Stimulated activated CD8-positive, alpha-beta memory T cell treated with anti-CD3 and anti-CD28 coated beads, Interleukin-12 subunit alpha, Interleukin-12 subunit beta, amount 100 ng/mL, for 1 hour (primary cell): ENCODE measurements around the gene PPT1.
A peak's percentile ranks its signal among the peaks of the same experiment; 100 is the strongest.
"Not testable (repeated sequence)": the region's sequence is repeated elsewhere in the genome, so short reads cannot be mapped to it uniquely, and the experiment has no call there.

Experiments
- DNase-seq: peaks from one replicate; pipeline ENCODE4 v3.0.0-alpha.2; 2020; ENCODE audit warnings: low read depth

The PPT1 gene

DNA sequence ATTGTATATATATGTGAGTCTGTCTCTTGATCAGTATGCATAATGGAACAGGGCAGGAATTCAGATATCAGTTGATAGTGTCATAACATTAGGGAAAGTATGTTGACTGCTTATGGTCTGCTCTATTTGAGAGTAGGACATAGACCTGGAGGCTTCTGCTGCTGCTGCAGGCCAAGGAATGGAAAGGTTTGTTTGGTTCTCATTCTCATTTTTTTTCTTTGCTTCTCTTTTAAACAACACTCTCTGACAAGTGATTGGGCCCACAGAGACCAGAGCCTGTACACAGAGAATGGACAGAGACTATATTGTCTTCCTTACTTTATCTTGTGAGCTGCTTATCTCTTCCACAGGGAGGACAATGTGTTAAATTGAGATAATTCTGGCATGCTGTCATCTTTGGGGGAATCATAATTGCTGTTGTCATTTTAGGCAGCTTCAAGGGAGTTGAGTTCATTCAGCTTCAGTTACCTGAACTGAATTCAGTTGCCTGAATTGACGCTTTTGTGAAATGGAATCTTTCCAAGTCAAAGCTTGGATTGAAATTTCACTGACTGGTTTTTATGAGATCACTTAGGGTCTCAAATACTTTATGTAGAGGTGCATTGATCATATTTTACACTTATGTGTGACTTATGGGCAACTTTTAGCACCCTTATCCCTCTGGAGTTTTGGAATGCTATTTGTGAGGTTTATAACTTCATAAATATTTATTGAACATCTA lies 39.6 kb downstream of the PPT1 start:
- DNase-seq = no peak

DNA sequence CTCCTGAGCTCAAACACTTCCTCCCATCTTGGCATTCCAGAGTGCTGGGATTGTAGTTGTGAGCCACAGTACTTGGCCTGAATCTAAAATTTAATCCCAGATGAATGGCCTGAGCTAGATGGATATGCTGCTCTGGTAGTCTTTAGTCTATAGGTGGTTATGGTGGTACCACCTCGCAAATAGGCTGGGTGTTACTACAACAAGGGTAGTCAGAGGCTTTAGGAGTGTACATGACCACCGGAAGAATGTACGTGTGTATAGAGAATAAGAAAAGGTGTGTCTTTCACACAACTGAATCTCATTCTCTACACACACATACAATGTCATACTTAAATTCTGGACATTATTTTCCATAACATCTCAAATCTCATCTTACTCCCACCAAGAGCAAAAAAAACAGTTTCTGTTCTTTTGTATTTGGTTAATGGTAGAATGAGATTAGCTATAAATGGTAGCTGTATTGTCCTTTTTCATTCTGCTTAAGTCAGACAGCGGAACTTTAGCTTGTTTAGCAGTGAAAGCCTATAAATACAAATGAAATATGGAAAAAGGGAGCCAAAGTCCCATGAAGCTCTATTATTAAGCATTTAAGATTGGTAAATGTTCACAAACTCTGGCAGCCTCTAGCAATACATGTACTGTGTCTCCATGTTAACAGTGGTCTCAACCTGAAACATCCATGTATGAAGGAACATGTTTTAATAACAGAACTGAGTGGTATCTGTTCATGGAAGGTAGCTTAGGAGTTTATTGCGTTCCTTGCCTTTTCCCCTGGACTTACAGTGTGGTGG lies 40.3 kb downstream of the PPT1 start:
- DNase-seq = no peak

DNA sequence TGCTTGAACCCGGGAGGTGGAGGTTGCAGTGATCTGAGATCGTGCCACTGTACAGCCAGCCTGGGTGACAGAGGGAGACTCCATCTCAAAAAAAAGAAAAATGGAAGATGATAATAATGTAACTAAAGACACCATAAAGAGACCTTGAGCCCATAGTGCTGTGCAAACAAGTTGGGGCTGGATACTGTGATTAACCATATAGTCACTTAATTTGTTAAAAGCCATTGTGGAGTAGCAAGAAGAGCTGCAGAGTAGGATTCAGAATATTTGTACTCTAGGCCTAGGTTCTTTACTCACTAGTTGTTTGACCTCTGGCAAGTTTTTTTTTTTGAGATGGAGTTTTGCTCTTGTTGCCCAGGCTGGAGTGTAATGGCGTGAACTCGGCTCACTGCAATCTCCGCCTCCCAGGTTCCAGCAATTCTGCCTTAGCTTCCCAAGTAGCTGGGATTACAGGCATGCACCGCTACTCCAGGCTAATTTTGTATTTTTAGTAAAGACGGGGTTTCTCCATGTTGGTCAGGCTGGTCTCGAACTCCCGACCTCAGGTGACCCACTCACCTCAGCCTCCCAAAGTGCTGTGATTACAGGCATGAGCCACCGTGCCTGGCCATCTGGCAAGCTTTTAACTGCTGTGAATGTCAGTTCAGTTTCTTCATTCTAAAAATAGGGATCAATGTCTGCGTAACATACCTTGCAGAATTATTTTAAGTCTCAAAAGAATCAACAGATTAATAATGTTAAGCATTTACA lies 43.7 kb downstream of the PPT1 start:
- DNase-seq = no peak

DNA sequence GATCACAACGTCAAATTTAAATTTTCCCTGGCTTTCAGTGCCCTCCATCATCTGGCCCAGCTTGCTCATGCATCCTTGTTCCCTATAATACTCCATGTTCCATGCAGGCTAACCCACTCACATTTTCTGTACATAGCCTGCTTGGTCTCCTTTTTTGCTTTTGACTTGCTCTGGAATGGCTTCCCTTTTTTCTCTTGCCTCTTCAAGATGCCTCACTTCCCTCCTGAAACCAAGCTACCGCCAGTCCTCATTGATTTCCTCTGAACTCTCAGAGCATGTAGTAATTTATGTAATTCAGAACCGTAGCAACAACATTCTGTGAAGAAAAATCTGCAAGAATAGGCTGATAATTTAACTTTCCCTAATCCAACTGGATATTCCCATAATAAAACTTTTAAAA lies 46.2 kb downstream of the PPT1 start:
- DNase-seq = no peak

DNA sequence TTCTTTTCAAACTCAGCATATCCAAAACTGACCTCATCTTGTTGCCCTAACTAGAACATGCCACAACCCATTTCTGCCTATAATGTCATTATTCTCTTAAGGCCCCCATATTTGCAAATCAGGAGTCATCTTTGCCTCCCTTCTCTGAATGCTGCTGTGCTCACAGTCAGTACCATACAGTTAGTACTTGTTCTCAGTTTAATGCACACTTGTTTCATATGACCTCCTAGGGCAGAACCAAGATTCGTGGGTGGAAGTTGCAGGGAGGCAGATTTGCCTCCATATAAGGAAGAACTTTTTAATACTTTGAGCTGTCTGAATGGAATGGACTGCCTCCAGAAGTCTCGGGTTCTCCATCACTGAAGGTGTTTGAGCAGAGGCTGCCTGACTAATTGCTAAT lies 47.3 kb downstream of the PPT1 start:
- no peak for DNase-seq

DNA sequence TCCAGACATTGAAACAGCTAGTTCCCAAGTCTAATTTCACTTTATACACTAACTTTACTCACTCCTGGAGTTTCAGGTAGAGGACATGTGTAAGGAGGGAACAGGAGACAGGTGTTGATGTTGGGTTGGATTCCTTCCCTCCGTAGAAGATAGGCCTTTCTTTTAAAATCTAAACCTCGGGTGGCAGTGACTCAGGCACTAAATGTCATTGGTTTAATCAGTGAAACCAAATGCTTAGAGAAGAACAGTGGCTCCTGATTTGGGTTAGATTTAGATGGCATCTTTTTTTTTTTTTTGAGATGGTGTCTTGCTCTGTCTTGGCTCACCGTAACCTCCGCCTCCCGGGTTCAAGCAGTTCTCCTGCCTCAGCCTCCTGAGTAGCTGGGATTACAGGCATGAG lies 49.3 kb downstream of the PPT1 start:
- DNase-seq = no peak

DNA sequence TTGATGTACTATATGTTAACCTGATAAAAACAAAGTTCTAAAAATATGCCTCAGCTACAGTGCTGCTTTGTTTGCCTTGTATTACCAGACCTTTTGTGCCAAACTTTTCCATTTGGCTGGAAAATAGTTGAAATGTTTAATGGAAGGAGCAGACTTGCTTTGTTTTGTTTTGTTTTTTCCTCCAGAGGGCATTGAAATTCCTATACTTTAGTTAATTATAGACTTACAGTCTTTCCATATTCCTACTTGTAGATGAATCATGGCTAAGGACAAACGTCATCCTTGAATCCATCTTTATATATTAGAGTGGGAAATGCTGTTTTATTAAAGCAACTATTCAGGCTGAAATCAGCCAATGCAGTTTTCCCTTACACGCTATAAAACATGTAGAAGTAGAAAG lies 49.8 kb downstream of the PPT1 start:
- no peak for DNase-seq

DNA sequence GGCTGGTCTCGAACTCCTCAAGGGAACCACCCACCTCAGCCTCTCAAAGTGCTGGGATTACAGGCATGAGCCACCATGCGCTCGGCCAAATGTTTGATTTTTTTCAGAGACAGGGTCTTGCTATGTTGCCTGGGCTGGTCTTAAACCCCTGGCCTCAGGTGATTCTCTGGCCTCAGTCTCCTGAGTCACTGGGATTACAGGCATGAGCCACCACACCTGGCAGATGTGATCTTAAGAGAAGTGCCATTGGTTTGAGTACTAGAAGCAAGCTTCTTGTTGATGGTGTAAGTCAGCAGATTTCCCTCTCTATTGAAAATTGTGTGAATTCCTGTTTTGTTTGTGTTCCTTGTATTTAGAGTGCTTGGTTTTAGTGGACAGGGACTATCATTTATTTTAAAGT lies 51.3 kb downstream of the PPT1 start:
- DNase-seq = no peak

DNA sequence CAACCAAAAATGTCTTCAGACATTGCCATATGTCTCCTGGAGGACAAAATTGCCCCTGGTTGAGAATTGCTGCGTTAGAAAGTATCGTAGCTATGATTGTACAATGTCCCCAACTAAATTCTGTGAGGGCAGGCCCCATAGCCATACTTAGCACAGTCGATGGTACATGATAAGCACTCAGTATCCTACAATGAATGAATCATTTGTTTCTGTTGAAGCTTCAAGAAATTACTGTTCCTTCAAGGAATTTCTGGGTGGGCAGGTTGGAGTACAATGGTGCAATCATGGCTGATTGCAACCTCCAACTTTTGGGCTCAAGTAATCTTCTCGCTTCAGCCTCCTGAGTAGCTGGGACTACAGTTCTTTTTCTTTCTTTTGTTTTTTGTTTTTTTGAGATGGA lies 51.9 kb downstream of the PPT1 start:
- no peak for DNase-seq

DNA sequence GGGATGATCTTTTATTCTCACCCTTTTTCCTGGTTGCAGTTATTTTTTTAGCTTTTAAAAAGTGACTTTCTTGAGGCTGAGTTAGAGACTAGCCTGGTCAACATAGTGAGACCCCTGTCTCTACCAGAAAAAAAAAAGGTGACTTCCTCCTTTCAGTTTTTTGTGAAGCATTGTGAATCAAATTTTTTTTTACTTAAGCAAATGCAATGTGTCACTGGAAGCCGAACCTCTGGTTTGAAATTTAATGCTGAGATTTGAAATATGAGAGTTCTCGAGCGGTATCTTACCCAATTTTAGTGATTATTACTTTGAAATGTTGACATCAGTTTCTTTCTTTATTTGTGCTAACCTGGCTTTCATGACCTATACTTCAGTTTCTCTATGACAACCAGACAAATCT lies 52.9 kb downstream of the PPT1 start:
- DNase-seq = no peak

DNA sequence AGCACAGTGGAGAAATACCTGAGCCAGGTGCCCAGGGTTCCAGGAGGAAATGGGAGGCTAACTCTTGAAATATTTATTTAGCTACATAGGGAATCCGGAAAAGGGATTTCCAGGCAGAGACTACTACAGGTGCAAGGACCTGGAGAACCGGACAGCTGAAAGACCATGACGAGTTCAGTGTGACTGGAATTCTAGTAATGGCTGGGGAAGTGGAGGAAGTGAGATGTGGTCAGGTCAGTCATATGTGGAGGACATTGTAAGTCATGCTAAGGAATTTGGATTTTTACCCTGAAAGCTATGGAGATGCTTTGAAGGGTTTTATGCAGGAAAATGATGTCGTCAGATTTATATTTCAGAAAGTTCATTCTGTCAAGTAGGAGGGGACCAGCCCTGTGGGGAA lies 54.7 kb downstream of the PPT1 start:
- DNase-seq = no peak

DNA sequence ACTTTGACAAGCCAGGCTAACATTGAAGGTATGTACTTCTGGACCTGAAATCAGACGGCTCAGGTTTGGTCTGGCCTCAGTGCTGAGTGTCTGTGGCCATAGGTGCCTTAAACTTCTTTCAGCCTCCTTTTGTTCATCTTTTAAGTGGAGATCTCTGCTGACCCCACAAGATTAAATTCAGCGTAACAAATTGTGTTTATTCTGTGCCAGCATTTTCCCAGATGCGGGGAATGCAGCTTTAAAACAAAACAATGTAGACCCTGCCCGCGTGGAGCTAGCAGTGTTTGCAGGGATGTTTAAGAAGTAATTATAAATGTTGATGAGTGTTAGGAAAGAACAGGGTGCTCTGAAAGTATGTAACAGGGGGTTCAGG lies 55.6 kb downstream of the PPT1 start:
- no peak for DNase-seq

DNA sequence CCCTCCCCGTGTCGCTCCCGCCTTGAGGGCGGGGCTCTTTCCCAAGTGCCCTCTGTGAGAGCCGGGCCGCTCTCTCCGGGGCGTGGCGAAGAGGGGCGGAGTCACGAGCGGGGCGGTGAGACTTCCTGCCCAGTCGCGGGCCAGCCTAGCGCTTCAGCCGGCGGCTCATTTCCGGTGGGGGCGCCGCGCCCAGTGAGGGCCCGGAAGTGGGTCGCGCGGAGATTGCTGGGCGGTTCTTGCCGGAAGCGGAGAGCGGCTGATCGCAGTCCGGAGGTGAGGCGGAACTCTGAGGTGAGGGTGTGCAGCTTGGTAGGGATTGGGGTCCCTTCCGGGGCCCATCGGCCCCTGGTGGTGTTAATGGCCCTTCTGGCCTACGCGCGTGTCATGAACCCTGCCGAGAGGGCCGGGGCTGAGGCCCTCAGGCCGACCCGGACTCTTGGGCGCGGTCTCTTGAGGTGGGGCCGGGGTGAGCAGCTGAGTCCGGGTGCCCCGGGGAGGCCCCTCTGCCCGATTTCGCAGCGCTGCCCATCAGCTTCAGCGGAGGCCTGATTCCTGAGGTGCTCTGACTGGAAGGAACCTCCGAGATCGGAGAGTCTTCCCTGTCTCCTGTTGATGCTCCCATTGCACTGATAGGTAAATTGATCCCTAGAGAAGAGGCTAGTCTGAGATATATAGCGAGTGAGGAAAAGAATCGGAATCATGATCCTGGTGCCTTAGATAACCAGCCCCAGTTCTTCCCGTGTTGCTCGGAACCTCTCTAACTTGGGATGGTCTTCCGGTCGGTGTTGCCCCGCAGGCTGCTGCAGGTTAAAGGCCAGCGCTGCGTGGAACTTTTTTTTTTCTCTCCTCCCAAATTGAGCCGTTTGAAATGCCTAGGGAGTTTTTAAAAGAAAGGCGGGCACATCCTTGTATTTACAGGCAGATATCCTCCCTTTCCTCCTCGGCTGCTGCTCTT lies 56.3 kb downstream of the PPT1 start, which contains the start of gene CAP1:
Gene CAP1 (plus strand): TSS at position 219 of the 955 bp plus-strand sequence. CDS start 18,618 bp downstream, outside the sequence.
- peak; percentile 99 for DNase-seq

DNA sequence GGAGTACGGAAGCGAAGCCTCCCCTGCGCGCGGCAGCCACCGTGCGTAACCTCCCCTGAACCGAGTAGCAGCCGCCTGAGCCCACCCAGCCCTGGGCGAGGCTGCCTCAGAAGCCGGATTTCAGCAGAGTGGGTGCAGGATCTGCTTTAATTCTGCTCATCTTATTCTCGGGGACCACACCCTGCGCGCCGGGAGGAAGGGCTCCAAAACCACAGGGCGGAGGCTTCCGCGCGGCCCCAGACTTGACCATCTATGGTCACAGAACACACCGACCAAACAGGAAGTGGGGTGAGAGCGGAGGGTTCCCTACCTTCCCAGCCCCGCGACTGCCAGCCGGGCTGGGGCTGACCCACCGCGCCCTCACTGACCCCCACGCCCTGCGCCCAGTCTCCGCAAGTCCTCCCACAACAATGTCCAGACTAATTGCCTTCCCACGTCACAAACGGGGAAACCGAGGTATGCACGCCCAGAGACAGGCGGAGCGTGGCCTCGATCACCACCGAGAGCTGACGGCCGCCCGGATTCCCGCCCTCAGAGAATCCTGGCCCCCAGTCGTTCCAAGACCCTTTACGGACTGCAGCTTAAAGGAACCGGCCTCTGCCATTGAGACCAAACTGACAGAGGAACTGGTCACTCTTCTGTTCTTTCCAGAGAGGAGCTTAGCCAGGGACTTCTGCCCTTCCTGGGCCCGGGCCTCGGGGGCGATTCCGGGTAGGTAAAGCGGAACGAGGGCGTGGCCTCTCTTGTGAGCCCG lies 57.1 kb downstream of the PPT1 start:
- DNase-seq = peak; percentile 45

DNA sequence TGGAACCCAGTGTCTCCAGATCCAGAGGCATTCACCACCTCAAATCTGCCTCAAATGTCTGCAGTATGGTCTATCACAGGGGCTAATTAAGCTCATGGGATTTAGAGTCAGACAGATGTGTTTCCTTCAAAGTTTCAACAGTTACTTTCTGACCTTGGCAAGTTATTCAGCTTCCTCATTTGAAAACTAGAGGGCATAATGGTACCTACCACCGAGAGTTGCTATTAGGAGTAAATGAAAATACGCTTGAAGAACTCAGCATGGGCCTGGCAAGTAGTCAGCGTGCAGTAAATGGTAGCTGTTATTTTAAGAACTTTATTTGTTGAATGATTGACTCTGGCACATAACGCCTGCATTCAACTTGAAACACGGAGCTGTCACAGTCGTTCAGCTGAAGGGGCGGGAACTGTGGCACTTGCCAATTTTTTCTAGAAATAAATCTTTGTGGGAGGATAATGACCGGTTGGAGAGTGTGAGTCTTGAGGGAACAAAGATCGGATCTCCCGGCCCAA lies 57.8 kb downstream of the PPT1 start:
- DNase-seq = no peak

DNA sequence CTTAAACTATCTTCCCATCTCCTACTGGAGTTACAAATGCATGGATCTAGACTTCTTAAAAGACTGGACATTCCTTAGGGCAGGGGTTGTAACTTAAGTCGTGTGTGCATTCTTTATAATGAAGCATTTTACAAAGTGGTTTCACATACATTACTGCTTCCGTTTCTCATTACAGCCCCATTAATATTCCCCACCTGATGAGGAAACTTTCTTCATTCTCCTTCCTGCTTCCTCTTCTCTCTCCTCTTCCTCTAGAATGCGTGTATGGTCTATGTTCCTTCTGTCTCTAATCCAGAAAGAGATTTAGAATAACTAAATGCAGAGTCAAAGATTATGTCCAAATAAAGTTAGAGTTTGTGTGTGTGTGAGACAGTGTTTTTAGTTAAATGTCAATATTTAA lies 58.4 kb downstream of the PPT1 start:
- no peak for DNase-seq

DNA sequence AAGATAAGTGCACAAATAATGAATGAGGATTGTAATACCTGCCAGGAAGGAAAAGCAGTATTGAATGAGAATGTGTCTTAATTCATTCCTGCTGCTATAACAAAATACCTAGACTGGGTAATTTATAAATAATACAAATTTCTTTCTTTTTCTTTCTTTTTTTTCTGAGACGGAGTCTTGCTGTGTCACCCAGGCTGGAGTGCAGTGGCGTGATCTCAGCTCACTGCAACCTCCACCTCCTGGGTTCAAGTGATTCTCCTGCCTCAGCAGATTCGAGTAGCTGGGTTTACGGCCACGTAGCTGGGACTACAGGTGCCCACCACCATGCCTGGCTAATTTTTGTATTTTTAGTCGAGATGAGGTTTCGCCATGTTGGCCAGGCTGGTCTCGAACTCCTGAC lies 59.8 kb downstream of the PPT1 start:
- DNase-seq = not testable (repeated sequence)

DNA sequence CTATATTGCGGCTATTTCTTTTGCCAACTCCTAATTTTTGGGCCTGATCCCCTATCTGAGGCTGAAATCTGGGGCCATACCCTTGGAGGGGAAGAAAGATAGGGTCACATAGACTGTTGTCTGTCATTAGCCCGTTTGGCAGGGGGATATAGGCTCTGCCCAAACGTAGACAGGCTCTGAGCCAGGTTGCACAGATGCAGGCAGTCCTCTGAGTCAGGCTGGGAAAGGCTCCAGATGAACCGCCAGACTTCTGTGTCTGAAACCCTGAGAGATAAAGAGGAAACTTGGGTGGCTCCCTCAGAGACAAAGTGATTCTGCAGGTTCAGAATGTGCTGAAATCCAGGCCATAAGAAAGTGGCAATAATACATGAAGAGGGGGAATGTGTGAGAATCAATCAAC lies 60.5 kb downstream of the PPT1 start:
- DNase-seq = no peak

DNA sequence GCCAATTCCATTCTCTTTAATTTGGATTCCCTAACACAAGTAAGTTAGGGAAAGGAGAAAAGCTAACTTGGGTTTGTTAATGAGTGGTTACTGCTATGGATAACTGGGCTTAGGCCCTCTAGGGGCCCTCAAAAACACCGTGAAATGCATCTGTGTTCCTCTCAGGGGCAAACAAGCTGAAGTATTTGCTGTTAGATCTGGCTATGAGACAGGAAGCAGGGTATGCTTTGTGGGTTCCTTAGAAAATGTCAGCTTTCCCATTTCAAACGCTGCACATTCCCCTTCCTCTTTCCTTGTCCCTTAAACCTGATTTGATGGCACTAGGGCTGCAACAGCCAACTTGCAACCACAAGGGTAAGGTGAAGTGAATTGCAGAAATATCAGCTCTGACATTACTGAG lies 62.2 kb downstream of the PPT1 start:
- no peak for DNase-seq

DNA sequence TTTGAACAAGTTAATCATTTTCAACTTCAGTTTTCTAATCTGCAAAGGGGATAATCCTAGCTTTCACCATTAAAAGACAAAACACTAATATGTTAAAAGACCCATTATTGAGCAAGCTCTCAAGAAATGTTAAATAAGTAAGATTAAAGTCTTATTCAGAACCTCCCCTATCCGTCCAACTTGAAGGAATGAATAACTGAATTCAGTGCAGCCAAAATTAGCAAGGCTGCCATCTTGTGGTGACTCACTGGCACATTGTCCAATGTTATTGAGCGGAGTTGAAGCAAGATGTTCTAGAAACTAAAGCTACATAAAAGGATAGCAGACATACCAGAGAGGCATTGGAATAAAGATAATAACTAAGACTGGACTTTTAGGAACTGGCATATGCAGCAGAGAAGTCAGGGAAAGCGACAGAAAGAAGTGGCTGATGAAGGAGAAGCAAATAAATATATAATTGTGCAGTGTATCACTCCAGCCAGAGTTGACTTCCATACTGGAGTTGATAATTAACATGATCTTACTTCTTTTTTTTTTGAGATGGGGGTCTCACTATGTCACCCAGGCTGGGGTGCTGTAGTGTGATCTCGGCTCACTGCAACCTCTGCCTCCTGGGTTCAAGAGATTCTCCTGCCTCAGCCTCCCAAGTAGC lies 64.7 kb downstream of the PPT1 start:
- DNase-seq = peak; percentile 44
